K562 (cell line): ENCODE data around the gene KXD1. TPM values are rescaled to one million over a fixed set of nuclear protein-coding genes. Genes with fewer than 3 reads are reported as not detected.

Experiments used
- CHD1 ChIP-seq: fragments of 200-600 bp; sonication (generic); IDR thresholded peaks from one replicate; pipeline ENCODE4 v1.6.1; 2012; ENCODE audit warnings: mild to moderate bottlenecking, moderate library complexity, low read length, inconsistent platforms
- ELF1 ChIP-seq: fragments of 200-800 bp; sonication (Bioruptor generic); IDR thresholded peaks from 2 replicates; pipeline ENCODE4 v1.6.1; 2016; ENCODE audit warnings: missing genetic modification characterization, missing compliant biosample characterization
- EP300 ChIP-seq: IDR thresholded peaks from 2 replicates; pipeline ENCODE4 v1.6.1; 2012; ENCODE audit warnings: low read length, improper control_type of control experiment
- GTF2B ChIP-seq: IDR thresholded peaks from 2 replicates; pipeline ENCODE4 v1.6.1; 2011; ENCODE audit not compliant: insufficient read length; ENCODE audit errors: extremely low read depth
- MED1 ChIP-seq: sonication (generic); formaldehyde crosslinking; IDR thresholded peaks from 2 replicates; pipeline ENCODE4 v1.8.1; 2023; ENCODE audit warnings: missing genetic modification reagents, borderline replicate concordance
- NFATC3 ChIP-seq: fragments of 450-650 bp; IDR thresholded peaks from 2 replicates; pipeline ENCODE4 v1.6.1; 2017; ENCODE audit warnings: mild to moderate bottlenecking
- NFE2 ChIP-seq: IDR thresholded peaks from 2 replicates; pipeline ENCODE4 v1.6.1; 2014; ENCODE audit warnings: antibody characterized with exemption, low read depth
- RFX1 ChIP-seq: fragments of 450-650 bp; IDR thresholded peaks from 2 replicates; pipeline ENCODE4 v1.6.1; 2016; ENCODE audit warnings: mild to moderate bottlenecking, moderate library complexity
- SIX5 ChIP-seq, 2 experiments: IDR thresholded peaks; 2 replicates each; pipeline ENCODE4 v1.6.1; 2011; ENCODE audit warnings: low read length in 2 of 2, borderline replicate concordance in 1 of 2, low read depth in 1 of 2, mild to moderate bottlenecking in 1 of 2, moderate library complexity in 1 of 2; ENCODE audit not compliant: insufficient read depth in 1 of 2
- SP1 ChIP-seq: sonication (generic); formaldehyde crosslinking; IDR thresholded peaks from 2 replicates; pipeline ENCODE4 v1.8.1; 2022; ENCODE audit warnings: mild to moderate bottlenecking, missing genetic modification reagents
- TCF3 ChIP-seq: sonication (generic); formaldehyde crosslinking; IDR thresholded peaks from 2 replicates; pipeline ENCODE4 v1.4.0; 2020; ENCODE audit warnings: mild to moderate bottlenecking, missing genetic modification reagents
- U2AF2 ChIP-seq: fragments of 200-400 bp; formaldehyde crosslinking; optimal IDR thresholded peaks from 2 replicates; pipeline ENCODE3; 2017; ENCODE audit warnings: low read depth, mild to moderate bottlenecking, low read length
- XRCC4 ChIP-seq: IDR thresholded peaks from one replicate; pipeline ENCODE4 v1.6.1; 2011; ENCODE audit not compliant: insufficient read depth, insufficient read length; ENCODE audit errors: extremely low read depth
- ZNF592 ChIP-seq: fragments of 450-650 bp; IDR thresholded peaks from 2 replicates; pipeline ENCODE4 v1.6.1; 2017; ENCODE audit warnings: antibody characterized with exemption, mild to moderate bottlenecking
- polyA plus RNA-seq, 8 experiments: library from polyadenylated mRNA; depleted of rRNA in 4 of 8; stranded (reverse) in 5 of 8; unstranded in 3 of 8; fragments of >200 nt; fragmentation: Nextera tagmentation in 2 of 8; fragmentation: Illumina TruSeq in 1 of 8; extraction: Ambion mirVana in 2 of 8; extraction: Trizol in 1 of 8; gene quantifications; 2 replicates each; pipeline versions ENCODE4 v1.2.1 to v1.2.3, GENCODE V29; 2011 to 2014; ENCODE audit warnings: inconsistent platforms in 1 of 8, missing spikeins in 1 of 8
- total RNA-seq, 7 experiments: library from RNA; depleted of rRNA in 6 of 7; stranded (reverse); fragments of >200 nt in 6 of 7; fragmentation: Illumina TruSeq in 2 of 7; extraction: Trizol in 2 of 7; gene quantifications; 2 replicates each; pipeline versions ENCODE4 v1.2.1 to v1.2.3, GENCODE V29; 2011 to 2021; ENCODE audit warnings: low replicate concordance in 1 of 7
- TF ChIP-seq, protein P1 (sequence below), 2 experiments: fragments of 450-650 bp; IDR thresholded peaks; 2 replicates each; pipeline ENCODE4 v1.6.1; 2018; ENCODE audit warnings: mild to moderate bottlenecking in 2 of 2, low read depth in 1 of 2; ENCODE audit not compliant: partially characterized antibody in 2 of 2
- TF ChIP-seq, protein P2 (sequence below): fragments of 250-450 bp; sonication (Bioruptor Pico); IDR thresholded peaks from 2 replicates; pipeline ENCODE4 v1.6.1; 2021; ENCODE audit warnings: mild to moderate bottlenecking

The KXD1 gene
- total and polyA plus RNA-seq, 9 of the 15 experiments (the other 6 are each of a cell fraction or from before 2014, with no cell fraction given) = 21.9 to 210 (median 118) TPM

DNA sequence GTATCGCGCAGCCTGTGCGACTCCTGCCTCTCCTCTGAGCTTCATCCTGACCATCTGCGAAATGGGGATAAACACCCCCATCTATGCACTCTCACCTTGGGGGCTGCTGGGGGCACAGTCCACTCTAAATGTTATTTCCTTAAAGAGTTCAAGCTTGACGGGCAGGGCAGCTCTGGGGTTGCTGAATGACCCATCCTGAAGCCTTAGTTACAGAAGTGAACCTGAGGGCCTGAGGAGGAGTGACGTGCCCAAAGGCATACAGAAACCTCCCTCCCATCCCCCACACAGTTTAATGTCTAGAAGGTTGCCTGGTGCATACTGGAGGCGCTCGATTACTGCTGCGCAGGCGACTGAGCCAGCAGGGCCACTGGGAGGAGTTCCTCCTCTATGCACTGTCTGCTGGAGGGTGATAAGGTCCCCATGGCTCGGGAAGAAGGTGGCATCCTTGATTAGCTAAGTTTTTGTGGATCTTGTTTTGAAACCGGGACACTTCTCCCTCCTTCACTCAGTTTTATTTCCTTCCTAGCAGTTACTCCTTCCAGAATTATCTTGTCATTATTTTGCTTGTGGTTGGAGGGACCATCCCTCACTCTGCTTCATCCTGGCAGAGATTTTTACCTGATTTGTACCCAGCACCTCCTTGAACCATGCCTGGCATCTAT is 13.7 kb upstream of the KXD1 start (continued):
- TF ChIP-seq, protein P1, sequence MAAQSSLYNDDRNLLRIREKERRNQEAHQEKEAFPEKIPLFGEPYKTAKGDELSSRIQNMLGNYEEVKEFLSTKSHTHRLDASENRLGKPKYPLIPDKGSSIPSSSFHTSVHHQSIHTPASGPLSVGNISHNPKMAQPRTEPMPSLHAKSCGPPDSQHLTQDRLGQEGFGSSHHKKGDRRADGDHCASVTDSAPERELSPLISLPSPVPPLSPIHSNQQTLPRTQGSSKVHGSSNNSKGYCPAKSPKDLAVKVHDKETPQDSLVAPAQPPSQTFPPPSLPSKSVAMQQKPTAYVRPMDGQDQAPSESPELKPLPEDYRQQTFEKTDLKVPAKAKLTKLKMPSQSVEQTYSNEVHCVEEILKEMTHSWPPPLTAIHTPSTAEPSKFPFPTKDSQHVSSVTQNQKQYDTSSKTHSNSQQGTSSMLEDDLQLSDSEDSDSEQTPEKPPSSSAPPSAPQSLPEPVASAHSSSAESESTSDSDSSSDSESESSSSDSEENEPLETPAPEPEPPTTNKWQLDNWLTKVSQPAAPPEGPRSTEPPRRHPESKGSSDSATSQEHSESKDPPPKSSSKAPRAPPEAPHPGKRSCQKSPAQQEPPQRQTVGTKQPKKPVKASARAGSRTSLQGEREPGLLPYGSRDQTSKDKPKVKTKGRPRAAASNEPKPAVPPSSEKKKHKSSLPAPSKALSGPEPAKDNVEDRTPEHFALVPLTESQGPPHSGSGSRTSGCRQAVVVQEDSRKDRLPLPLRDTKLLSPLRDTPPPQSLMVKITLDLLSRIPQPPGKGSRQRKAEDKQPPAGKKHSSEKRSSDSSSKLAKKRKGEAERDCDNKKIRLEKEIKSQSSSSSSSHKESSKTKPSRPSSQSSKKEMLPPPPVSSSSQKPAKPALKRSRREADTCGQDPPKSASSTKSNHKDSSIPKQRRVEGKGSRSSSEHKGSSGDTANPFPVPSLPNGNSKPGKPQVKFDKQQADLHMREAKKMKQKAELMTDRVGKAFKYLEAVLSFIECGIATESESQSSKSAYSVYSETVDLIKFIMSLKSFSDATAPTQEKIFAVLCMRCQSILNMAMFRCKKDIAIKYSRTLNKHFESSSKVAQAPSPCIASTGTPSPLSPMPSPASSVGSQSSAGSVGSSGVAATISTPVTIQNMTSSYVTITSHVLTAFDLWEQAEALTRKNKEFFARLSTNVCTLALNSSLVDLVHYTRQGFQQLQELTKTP (IDR thresholded peaks at IDR 0.05; ENCODE audit: low read depth in 1 of 2, partially characterized antibody in 2 of 2) = peak; percentile 60 to 90
- TF ChIP-seq SP1 (CRISPR knock-in tag) = peak; percentile 90; the same call in 1 of the 2 replicates
- TF ChIP-seq ZNF592 = 0 out of 2 replicates have a peak, but pooled peaks have one; percentile 42
- peak; percentile 99 for TF ChIP-seq TCF3
- TF ChIP-seq XRCC4 = no peak
- TF ChIP-seq RFX1 = peak; percentile 57; the same call in 1 of the 2 replicates
- no peak for TF ChIP-seq CHD1
- TF ChIP-seq U2AF2 = no peak
- TF ChIP-seq NFATC3 = peak; percentile 79; the same call in 1 of the 2 replicates
- peak; percentile 95 for TF ChIP-seq EP300
- TF ChIP-seq, protein P2, sequence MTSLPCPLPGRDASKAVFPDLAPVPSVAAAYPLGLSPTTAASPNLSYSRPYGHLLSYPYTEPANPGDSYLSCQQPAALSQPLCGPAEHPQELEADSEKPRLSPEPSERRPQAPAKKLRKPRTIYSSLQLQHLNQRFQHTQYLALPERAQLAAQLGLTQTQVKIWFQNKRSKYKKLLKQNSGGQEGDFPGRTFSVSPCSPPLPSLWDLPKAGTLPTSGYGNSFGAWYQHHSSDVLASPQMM = no peak
- peak; percentile 13 for TF ChIP-seq GTF2B
- no peak for TF ChIP-seq SIX5 (IDR thresholded peaks at IDR 0.05; ENCODE audit: borderline replicate concordance in 1 of 2, insufficient read depth in 1 of 2, low read depth in 1 of 2, low read length in 2 of 2)
- peak; percentile 19; the same call in 1 of the 2 replicates for TF ChIP-seq NFE2
- no peak for TF ChIP-seq MED1 (CRISPR knock-in tag)
- peak; percentile 61; the same call in 1 of the 2 replicates for TF ChIP-seq ELF1 (tag)
